ENCODE data around the gene FKRP. TPM values are rescaled to one million over a fixed set of nuclear protein-coding genes. Genes with fewer than 3 reads are reported as not detected.

The FKRP gene
- total and polyA plus RNA-seq, 2 donors (not counting 1 experiment from before 2014, with no cell fraction given), result 11.8 to 12.2 TPM

DNA sequence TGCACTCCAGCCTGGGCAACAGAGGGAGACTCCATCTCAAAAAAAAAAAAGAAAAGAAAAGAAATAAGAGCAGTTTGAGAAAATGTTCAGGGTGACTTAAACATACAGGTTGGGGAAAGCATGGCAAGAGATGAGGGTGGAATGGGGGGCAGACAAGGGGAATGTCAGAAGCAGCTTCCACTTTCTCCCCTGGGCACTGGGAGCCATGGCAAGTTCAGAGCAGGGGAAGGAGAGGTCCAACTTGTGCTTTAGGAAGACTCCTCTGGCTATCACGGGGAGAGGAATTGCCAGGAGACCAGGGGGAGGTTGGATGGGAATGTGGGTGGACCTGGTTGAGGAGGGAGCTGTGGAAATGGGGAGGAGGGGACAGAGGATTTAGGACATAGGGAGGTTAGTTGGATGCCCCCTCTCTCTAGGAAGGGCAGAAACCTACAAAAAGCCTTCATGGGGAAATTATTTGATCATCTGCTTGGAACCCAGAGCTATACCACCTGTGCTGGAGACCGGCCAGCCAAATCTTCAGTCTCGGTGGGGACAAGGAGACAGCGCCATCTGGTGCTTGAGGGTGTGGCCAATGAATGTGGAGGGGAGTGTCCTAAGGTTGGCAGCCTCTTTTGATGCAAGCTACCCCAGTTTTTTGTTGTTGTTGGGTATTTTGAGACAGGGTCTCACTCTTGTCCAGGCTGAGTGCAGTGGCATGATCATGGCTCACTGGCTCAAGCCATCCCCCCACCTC, 7.7 kb downstream of the FKRP start:
- H3K27ac ChIP-seq (ENCODE audit: insufficient read depth, low read length), result no peak overlapping the region
- no peak overlapping the region for H3K4me3 ChIP-seq (replicated peaks in 1 of 4; ENCODE audit: control extremely low read depth in 1 of 4, insufficient read depth in 1 of 4, low read depth in 3 of 4, low read length in 4 of 4)
- no peak overlapping the region for H2AFZ ChIP-seq (ENCODE audit: low read length)
- H3K4me1 ChIP-seq (ENCODE audit: control insufficient read depth, extremely low read depth, insufficient read depth, low read length), result peaks cover 5% of the 10 kb centered on the region
- DNase-seq (ENCODE audit: low read depth in 2 of 2), result no peak
- H4K20me1 ChIP-seq (ENCODE audit: control insufficient read depth, extremely low read depth, insufficient read depth, low read length), result no peaks in the 10 kb centered on the region
- H3K4me2 ChIP-seq (ENCODE audit: extremely low read depth, insufficient read depth, low read length), result no peak overlapping the region
- H3K27me3 ChIP-seq (ENCODE audit: control insufficient read depth, insufficient read depth, low read length), result no peaks in the 10 kb centered on the region
- no peak for TF ChIP-seq EZH2 (IDR thresholded peaks at IDR 0.05; ENCODE audit: low read length, missing control alignments)
- peak in 1 of 2 donors; percentile 42 for TF ChIP-seq CTCF (conservative IDR thresholded peaks at IDR 0.05 in 1 of 2, IDR thresholded peaks at IDR 0.05 in 1 of 2; ENCODE audit: low read depth in 1 of 2, low read length in 2 of 2)
- H3K36me3 ChIP-seq (ENCODE audit: control insufficient read depth, insufficient read depth, low read length), result peaks cover 10% of the 10 kb centered on the region
- H3K79me2 ChIP-seq (ENCODE audit: control insufficient read depth, insufficient read depth, low read length), result no peaks in the 10 kb centered on the region
- H3K9ac ChIP-seq (ENCODE audit: insufficient read depth, low read length), result no peak overlapping the region
- H3K9me3 ChIP-seq (ENCODE audit: control insufficient read depth, insufficient read depth, low read depth, low read length), result no peaks in the 10 kb centered on the region

DNA sequence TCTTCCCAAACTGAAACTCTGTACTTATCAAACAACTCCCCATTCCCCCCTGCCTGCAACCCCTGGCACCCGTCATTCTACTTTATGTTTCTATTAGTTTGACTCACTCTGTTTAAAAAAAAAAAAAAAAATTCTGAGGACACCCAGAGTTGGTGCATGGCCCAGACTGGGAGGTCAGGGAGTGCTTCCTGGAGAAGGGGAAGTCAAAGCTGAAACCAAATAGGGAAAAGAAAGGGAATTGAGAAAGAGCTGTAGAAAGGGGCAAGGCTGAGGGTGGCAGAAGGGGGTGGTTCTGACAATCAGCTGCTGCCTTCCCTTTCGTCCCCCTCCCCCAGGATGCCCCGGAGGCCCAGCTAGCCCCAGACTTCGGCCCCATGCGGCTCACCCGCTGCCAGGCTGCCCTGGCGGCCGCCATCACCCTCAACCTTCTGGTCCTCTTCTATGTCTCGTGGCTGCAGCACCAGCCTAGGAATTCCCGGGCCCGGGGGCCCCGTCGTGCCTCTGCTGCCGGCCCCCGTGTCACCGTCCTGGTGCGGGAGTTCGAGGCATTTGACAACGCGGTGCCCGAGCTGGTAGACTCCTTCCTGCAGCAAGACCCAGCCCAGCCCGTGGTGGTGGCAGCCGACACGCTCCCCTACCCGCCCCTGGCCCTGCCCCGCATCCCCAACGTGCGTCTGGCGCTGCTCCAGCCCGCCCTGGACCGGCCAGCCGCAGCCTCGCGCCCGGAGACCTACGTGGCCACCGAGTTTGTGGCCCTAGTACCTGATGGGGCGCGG, 9.4 kb downstream of the FKRP start:
- no peaks in the 10 kb centered on the region for H4K20me1 ChIP-seq (ENCODE audit: control insufficient read depth, extremely low read depth, insufficient read depth, low read length)

More for the DNA sequence above, 9.4 kb downstream of the FKRP start:
- no peak overlapping the region for H3K4me2 ChIP-seq (ENCODE audit: extremely low read depth, insufficient read depth, low read length)
- TF ChIP-seq CTCF (conservative IDR thresholded peaks at IDR 0.05 in 1 of 2, IDR thresholded peaks at IDR 0.05 in 1 of 2; ENCODE audit: low read depth in 1 of 2, low read length in 2 of 2), result no peak
- TF ChIP-seq EZH2 (IDR thresholded peaks at IDR 0.05; ENCODE audit: low read length, missing control alignments), result no peak
- no peak overlapping the region for H3K4me3 ChIP-seq (replicated peaks in 1 of 4; ENCODE audit: control extremely low read depth in 1 of 4, insufficient read depth in 1 of 4, low read depth in 3 of 4, low read length in 4 of 4)
- H3K27me3 ChIP-seq (ENCODE audit: control insufficient read depth, insufficient read depth, low read length), result no peaks in the 10 kb centered on the region
- H3K9ac ChIP-seq (ENCODE audit: insufficient read depth, low read length), result no peak overlapping the region
- no peak overlapping the region for H2AFZ ChIP-seq (ENCODE audit: low read length)
- H3K36me3 ChIP-seq (ENCODE audit: control insufficient read depth, insufficient read depth, low read length), result peaks cover 10% of the 10 kb centered on the region
- H3K27ac ChIP-seq (ENCODE audit: insufficient read depth, low read length), result no peak overlapping the region
- H3K4me1 ChIP-seq (ENCODE audit: control insufficient read depth, extremely low read depth, insufficient read depth, low read length), result peaks cover 9% of the 10 kb centered on the region
- H3K9me3 ChIP-seq (ENCODE audit: control insufficient read depth, insufficient read depth, low read depth, low read length), result no peaks in the 10 kb centered on the region
- peak; percentile 26 to 88 for DNase-seq (ENCODE audit: low read depth in 2 of 2)
- no peaks in the 10 kb centered on the region for H3K79me2 ChIP-seq (ENCODE audit: control insufficient read depth, insufficient read depth, low read length)
